NCI-H748 treated with DMSO at 0.1 percent for 48 hours (cell line): Measurements from ENCODE around the gene MTHFD1.

ENCODE experiments used
- DNase-seq: peaks from one replicate; lab custom pipeline; 2025; lab: John Stamatoyannopoulos, UW

Gene MTHFD1

GRCh38 chr14:64407329-64407728 is 19.2 kb downstream of the MTHFD1 start:
- DNase-seq = no peak

GRCh38 chr14:64409126-64409920 is 21.2 kb downstream of the MTHFD1 start:
- DNase-seq = no peak

- no peak for DNase-seq
These were observed 22.1 kb downstream of the MTHFD1 start for GRCh38 chr14:64410084-64410774.

- no peak for DNase-seq
These were observed 22.8 kb downstream of the MTHFD1 start for GRCh38 chr14:64411001-64411400.

GRCh38 chr14:64412237-64412636 is 24.1 kb downstream of the MTHFD1 start:
- DNase-seq = no peak

GRCh38 chr14:64416348-64416932 is 28.3 kb downstream of the MTHFD1 start:
- DNase-seq = no peak

- no peak for DNase-seq
These were observed 29.1 kb downstream of the MTHFD1 start for GRCh38 chr14:64417055-64417770.

GRCh38 chr14:64417771-64418125 is 29.6 kb downstream of the MTHFD1 start:
- DNase-seq = no peak

- no peak for DNase-seq
These were observed 30.9 kb downstream of the MTHFD1 start for GRCh38 chr14:64419003-64419402.

GRCh38 chr14:64421166-64421565 is 33.0 kb downstream of the MTHFD1 start:
- DNase-seq = no peak

- DNase-seq = no peak
These were observed 33.9 kb downstream of the MTHFD1 start for GRCh38 chr14:64422005-64422404.

- DNase-seq = no peak
These were observed 34.6 kb downstream of the MTHFD1 start for GRCh38 chr14:64422756-64423155.

- DNase-seq = no peak
These were observed 35.8 kb downstream of the MTHFD1 start for GRCh38 chr14:64423987-64424386.

- no peak for DNase-seq
These were observed 46.4 kb downstream of the MTHFD1 start for GRCh38 chr14:64434528-64434927.

GRCh38 chr14:64438181-64438841 is 50.2 kb downstream of the MTHFD1 start:
- DNase-seq = no peak

- DNase-seq = no peak
These were observed 51.0 kb downstream of the MTHFD1 start for GRCh38 chr14:64439141-64439540.

- DNase-seq = no peak
These were observed 52.3 kb downstream of the MTHFD1 start for GRCh38 chr14:64440494-64440893.

GRCh38 chr14:64442300-64442988 is 54.3 kb downstream of the MTHFD1 start:
- no peak for DNase-seq

GRCh38 chr14:64444140-64444539 is 56.0 kb downstream of the MTHFD1 start:
- no peak for DNase-seq

GRCh38 chr14:64444984-64445845 is 57.1 kb downstream of the MTHFD1 start:
- no peak for DNase-seq
